Measurements from ENCODE around the gene PACS2. TPM values are rescaled to one million over a fixed set of nuclear protein-coding genes. Genes with fewer than 3 reads are reported as not detected.

The PACS2 gene
- total and polyA plus RNA-seq, 2 of the 8 experiments (the other 6 are each of a cell fraction or from before 2014, with no cell fraction given), result 38.0 to 62.8 TPM

- no peak overlapping the region for H2BK15ac ChIP-seq (ENCODE audit: low read length)
- no peak overlapping the region for H3K56ac ChIP-seq (replicated peaks; ENCODE audit: insufficient read length, low read depth, low read length)
- no peak overlapping the region for H2BK12ac ChIP-seq (ENCODE audit: low read depth, low read length)
- H4K20me1 ChIP-seq (replicated peaks in 1 of 2; ENCODE audit: control insufficient read depth in 1 of 2, insufficient read depth in 2 of 2, low read length in 2 of 2), result peaks cover 0 to 4% of the 10 kb centered on the region in 2 experiments
- no peak overlapping the region for H2AK5ac ChIP-seq (ENCODE audit: low read depth, low read length)
- no peaks in the 10 kb centered on the region for H3K4me1 ChIP-seq (replicated peaks in 1 of 4; ENCODE audit: control insufficient read depth in 3 of 4, insufficient read depth in 4 of 4, low read length in 3 of 4)
- no peak overlapping the region for H3K4ac ChIP-seq (replicated peaks; ENCODE audit: insufficient read length, low read depth, low read length)
- no peak overlapping the region for H4K8ac ChIP-seq (ENCODE audit: extremely low read depth, insufficient read depth, low read length)
- no peak overlapping the region for H3K9ac ChIP-seq (replicated peaks in 1 of 4; ENCODE audit: extremely low read depth in 1 of 4, low read depth in 3 of 4, low read length in 3 of 4)
- no peak overlapping the region for H4K5ac ChIP-seq (ENCODE audit: insufficient read length, low read depth, low read length)
- no peaks in the 10 kb centered on the region; a peak in 1 of 7 replicates for H3K27me3 ChIP-seq (replicated peaks in 1 of 4; ENCODE audit: control insufficient read depth in 3 of 4, extremely low read depth in 1 of 4, insufficient read depth in 3 of 4, low read length in 3 of 4)
- ChIA-PET CTCF (ENCODE audit: partially characterized antibody) (interaction anchor here (0.9 to 2.1 kb wide), 6 partner anchors 67 to 115 kb away, joined by 3 to 6 read pairs (median 4); no protein-coding TSS in a partner anchor), POLR2A (ENCODE audit: partially characterized antibody) (no interaction called here)
- H3K23me2 ChIP-seq (ENCODE audit: low read depth, low read length), result no peaks in the 10 kb centered on the region
- no peak overlapping the region for H3K27ac ChIP-seq (ENCODE audit: low read depth, low read length)
- H3K4me3 ChIP-seq (ENCODE audit: extremely low read depth in 1 of 4, insufficient read depth in 2 of 4, low read depth in 3 of 4, low read length in 4 of 4), result no peak overlapping the region
- H2BK20ac ChIP-seq (ENCODE audit: low read length), result no peak overlapping the region
- H3K4me2 ChIP-seq (ENCODE audit: insufficient read depth in 1 of 2, low read depth in 2 of 2, low read length in 2 of 2), result no peak overlapping the region
- H2BK5ac ChIP-seq (ENCODE audit: low read depth, low read length), result no peak overlapping the region
- no peaks in the 10 kb centered on the region for H3K79me1 ChIP-seq (ENCODE audit: low read depth, low read length)
- no peak overlapping the region for H3K23ac ChIP-seq (ENCODE audit: insufficient read length)
- H2AFZ ChIP-seq (ENCODE audit: low read length), result no peak overlapping the region
- H3K9me3 ChIP-seq (ENCODE audit: insufficient read depth in 2 of 2, low read depth in 1 of 2, low read length in 1 of 2), result peaks cover 0 to 4% of the 10 kb centered on the region in 2 experiments; a peak in 1 of 4 replicates
- H3K14ac ChIP-seq (ENCODE audit: insufficient read length), result no peak overlapping the region
- H2BK120ac ChIP-seq (replicated peaks; ENCODE audit: low read depth, low read length), result no peak overlapping the region
- FAIRE-seq, result no peak
- DNase-seq (ENCODE audit: low read depth in 1 of 2, low spot score in 2 of 2), result no peak
- H3K36me3 ChIP-seq (ENCODE audit: control insufficient read depth in 2 of 4, insufficient read depth in 4 of 4, low read length in 3 of 4), result peaks cover 0 to 4% (median 0%) of the 10 kb centered on the region in 4 experiments; a peak in 1 of 8 replicates
- no peak for TF ChIP-seq CBX8 (IDR thresholded peaks at IDR 0.05; ENCODE audit: borderline replicate concordance, low read depth, low read length)
- TF ChIP-seq SP1 (IDR thresholded peaks at IDR 0.05; ENCODE audit: low read depth, low read length), result no peak
- no peak for TF ChIP-seq FOSL1 (IDR thresholded peaks at IDR 0.05; ENCODE audit: insufficient read depth, low read depth, low read length)
- TF ChIP-seq KDM4A (IDR thresholded peaks at IDR 0.05; ENCODE audit: low read depth, low read length, severe bottlenecking), result no peak
- no peak for TF ChIP-seq SUZ12 (IDR thresholded peaks at IDR 0.05; ENCODE audit: low read length)
- TF ChIP-seq POLR2AphosphoS5 (IDR thresholded peaks at IDR 0.05; ENCODE audit: low read depth, low read length), result no peak
- no peak for TF ChIP-seq TAF1 (IDR thresholded peaks at IDR 0.05; ENCODE audit: low read depth, low read length)
- TF ChIP-seq POLR2A (IDR thresholded peaks at IDR 0.05; ENCODE audit: control extremely low read depth in 1 of 2, low read depth in 2 of 2, low read length in 2 of 2), result no peak
- TF ChIP-seq BRCA1 (IDR thresholded peaks at IDR 0.05; ENCODE audit: low read depth, low read length), result no peak
- no peak for TF ChIP-seq KDM1A (IDR thresholded peaks at IDR 0.05; ENCODE audit: borderline replicate concordance, low read length)
- TF ChIP-seq KDM5A (IDR thresholded peaks at IDR 0.05; ENCODE audit: low read length), result no peak
- TF ChIP-seq RNF2 (IDR thresholded peaks at IDR 0.05; ENCODE audit: borderline replicate concordance, low read depth, low read length, missing control alignments, poor library complexity, severe bottlenecking), result no peak
- TF ChIP-seq EGR1 (IDR thresholded peaks at IDR 0.05; ENCODE audit: borderline replicate concordance, low read depth, low read length), result no peak
- no peak for TF ChIP-seq SAP30 (IDR thresholded peaks at IDR 0.05; ENCODE audit: insufficient read depth, insufficient replicate concordance, low read length)
- 94% methylated on average over 11 of the region's 11 CpGs; no CpG with 5 or more reads in 1 of the 2 experiments for WGBS, 2 experiments (ENCODE audit: extremely low coverage in 1 of 2, insufficient coverage in 1 of 2, insufficient read length in 1 of 2, insufficient replicate concordance in 2 of 2, low coverage in 1 of 2, low lambda C conversion rate in 2 of 2, missing lambda C conversion rate in 1 of 2)
- H3K18ac ChIP-seq (ENCODE audit: extremely low read depth, low read length), result no peak overlapping the region
- no peaks in the 10 kb centered on the region for H3K79me2 ChIP-seq (ENCODE audit: control insufficient read depth in 1 of 2, insufficient read depth in 2 of 2, low read length in 2 of 2)
- H4K91ac ChIP-seq (replicated peaks; ENCODE audit: insufficient read length, low read length), result no peak overlapping the region
Observed at GRCh38 chr14:105374389-105374788, 59.8 kb downstream of the PACS2 start.

Data from H1 (cell line).